Globus pallidus (tissue), 1 donor: Measurements from ENCODE around the gene ARMC3.
"Not testable (repeated sequence)": the region's sequence is repeated elsewhere in the genome, so short reads cannot be mapped to it uniquely, and the experiment has no call there.

Experiments used
- DNase-seq: peaks from one replicate; pipeline ENCODE4 v3.0.0-alpha.2; 2015; ENCODE audit warnings: low spot score

Gene ARMC3

GRCh38 chr10:22927166-22927565 is 687 bp upstream of the ARMC3 start:
- no peak for DNase-seq

- not testable (repeated sequence) for DNase-seq
These were observed 1.2 kb downstream of the ARMC3 start for GRCh38 chr10:22929053-22929452.

DNA sequence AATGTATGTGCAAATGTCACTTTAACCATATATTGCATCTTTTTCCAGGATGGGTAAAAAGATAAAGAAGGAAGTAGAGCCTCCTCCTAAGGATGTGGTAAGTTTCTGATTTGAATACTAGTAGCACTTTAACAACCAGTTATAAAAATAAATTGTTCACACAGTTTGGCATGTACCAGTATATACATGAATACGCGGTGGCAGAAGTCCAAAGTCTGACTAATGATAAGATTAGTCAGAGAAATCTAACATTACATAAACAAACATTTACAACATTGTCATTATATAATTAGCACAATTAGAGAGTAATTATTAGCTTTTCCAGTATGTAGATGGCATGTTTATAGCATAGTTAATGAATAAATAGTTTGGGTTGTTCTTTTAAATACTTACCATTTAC is 4.1 kb downstream of the ARMC3 start:
- DNase-seq: no peak

DNA sequence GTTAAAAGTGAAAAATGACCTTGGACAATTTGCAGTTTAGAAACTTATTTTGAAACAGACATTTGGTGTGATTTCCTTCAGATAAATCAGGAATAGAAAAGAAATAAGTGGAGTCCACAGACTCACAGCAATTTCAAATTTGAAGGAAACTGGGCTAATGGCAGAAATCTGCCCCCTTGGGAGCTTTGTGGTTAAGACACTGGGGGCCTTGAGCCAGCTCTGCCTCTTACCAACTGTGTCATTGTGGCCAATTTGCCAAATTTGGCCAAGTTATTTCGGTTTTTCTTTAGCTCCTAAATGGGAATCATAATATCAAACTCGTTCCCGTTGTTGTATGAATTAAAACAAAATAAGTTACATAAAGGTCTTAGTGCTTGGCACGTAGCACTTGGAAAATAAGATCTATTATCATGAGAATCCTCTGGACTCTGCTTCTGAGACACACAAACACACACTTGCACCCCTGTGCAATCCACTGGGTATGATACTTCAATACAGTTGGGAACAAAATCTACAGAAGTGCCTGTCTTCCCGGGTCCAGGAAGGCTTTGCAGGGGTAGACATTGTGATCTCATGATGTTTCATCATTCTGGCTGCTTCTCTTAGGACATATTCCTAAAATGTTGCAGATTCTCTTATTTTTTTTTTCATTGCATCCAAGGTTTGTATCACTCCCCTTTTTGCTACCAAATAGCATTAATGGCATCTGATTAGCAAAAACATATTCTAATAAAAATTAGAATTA is 4.9 kb downstream of the ARMC3 start:
- DNase-seq: no peak

DNA sequence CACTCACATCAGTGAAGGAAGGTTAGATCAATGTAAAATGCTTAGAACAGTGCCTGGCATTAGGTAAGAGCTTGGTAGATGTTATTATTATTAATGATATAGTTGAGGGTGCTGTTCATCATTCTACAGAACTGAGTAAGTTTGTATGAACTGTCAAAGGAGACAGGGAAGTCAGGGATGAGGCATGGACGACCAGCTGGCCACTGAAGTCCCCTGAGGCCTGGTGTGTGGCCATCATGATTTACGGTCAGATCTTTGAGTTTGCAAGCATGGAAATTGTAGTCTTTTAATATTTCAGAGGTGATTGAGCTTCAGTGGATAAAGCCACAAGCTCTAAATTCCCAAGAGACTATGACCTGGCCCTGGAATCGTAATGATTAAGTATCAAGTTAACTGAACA is 6.9 kb downstream of the ARMC3 start:
- no peak for DNase-seq

- no peak for DNase-seq
These were observed 14.6 kb downstream of the ARMC3 start for GRCh38 chr10:22942437-22942836.

DNA sequence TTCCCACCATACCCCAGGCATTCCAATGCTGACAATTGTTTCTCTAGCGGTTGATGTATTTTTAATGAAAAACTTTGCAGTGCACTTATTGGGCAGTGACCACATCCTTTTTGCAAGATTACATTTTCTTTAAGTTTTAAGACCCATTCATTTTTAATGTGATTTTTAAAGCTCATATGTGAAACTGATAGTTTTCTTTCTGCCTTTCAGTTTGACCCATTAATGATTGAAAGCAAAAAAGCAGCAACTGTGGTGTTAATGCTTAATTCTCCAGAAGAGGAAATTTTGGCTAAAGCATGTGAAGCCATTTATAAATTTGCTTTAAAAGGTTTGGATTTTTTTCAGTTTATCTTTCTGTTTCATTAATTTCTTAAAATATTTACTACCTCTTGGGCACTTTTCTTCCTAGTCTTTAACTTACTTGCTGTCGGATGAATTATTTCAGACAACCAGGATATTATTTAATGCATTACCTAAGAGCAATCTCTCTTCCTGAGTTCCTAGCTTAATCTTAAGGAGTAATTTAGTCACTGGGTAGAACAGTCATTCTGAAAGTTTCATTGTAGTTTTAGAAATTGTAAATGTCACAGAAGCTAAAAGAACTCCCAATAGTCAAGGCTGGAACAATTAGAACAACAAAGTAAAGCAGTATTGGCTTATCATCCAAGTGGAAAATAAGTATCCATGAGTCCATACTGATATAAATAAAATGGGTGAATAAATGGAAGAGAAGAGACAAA is 18.3 kb downstream of the ARMC3 start:
- DNase-seq: no peak

DNA sequence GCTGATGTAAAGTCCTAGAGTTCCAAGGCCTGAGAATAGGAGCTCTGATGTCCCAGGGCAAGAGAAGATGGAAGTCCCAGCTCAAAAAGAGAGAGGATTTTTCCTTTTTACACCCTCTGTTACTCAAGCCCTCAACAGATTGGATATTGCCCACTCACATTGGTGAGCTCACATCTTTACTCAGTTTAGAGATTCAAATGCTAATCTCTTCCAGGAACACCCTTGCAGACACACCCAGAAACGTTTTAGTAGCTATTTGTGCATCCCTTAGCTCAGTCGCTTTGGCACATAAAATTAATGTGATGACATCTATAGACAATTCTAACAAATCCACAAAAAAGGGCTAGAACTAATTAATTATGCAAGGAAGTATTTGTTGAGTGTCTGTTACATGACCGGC is 27.1 kb downstream of the ARMC3 start:
- no peak for DNase-seq

DNA sequence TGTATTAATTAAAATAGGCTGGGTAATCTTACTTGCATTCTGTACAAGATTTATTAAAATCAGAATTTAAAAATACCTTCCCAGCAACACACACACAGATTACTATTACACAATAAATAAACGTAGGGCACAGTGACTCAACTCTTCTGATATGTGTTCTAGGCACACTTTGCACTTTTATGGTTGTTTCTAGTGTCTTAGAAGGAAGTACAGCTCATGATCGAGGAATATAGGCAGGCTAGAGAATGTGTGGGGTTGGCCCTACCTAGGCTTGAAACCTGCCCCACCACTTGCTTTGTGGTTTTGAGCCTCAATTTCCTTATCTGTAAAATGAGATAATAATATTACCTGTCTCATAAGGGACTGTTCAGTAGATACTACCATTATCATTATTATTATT is 30.5 kb downstream of the ARMC3 start:
- DNase-seq: no peak

GRCh38 chr10:22959292-22959691 is 31.4 kb downstream of the ARMC3 start:
- no peak for DNase-seq

GRCh38 chr10:22959950-22960349 is 32.1 kb downstream of the ARMC3 start:
- DNase-seq: no peak

DNA sequence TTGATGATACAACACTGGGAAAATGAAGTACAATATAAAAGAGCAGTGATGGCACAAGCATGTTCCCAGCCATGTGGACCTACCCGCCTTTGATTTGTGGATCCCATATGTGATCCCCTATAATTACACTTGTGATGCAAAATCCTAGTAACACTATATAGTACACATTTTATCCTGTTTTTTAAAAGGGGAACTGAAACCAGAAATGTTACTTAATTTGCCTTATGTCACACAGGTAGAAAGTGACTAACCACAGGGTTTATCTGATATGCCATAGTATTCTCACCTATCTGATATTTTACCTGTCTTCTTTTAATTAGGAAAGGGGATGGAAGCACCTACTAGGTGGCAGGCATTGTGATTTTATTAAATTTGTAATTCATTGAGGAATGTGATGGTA is 35.0 kb downstream of the ARMC3 start:
- DNase-seq: no peak

GRCh38 chr10:22969704-22970103 is 41.9 kb downstream of the ARMC3 start:
- no peak for DNase-seq

- no peak for DNase-seq
These were observed 48.7 kb downstream of the ARMC3 start for GRCh38 chr10:22976534-22976933.

DNA sequence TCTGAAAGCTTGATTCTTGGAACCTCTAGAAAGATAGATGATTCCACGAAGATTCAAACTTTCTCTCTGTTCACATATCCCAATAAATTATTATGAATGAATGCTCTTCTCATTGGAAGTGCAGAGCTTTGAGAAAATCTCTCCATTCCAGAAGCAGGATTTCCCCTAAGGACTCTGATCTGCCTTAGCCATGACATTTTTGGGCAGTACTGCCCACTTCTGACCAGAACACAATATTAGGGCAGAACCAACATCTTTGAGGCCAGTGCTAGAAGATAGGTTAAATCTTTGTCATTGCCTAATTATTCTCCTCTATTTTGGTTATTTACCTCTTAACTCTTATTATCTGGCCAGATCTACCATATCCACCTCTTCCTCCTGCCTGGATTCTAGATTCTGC is 49.9 kb downstream of the ARMC3 start:
- DNase-seq: peak; percentile 73

DNA sequence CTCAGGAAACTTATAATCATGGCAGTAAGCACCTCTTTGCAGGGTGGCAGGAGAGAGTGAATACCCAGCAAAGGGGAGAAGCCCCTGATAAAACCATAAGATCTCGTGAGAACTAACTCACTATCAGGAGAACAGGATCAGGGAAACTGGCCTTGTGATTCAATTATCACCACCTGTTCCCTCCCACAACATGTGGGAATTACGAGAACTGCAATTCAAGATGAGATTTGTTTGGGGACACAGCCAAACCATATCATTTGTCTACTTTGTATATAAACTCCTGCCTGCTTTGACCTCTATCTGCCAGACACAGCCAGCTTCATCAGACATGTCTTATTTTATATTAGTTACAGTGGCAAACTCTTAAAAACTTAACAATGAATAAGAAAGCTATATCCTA is 50.4 kb downstream of the ARMC3 start:
- peak; percentile 25 for DNase-seq

DNA sequence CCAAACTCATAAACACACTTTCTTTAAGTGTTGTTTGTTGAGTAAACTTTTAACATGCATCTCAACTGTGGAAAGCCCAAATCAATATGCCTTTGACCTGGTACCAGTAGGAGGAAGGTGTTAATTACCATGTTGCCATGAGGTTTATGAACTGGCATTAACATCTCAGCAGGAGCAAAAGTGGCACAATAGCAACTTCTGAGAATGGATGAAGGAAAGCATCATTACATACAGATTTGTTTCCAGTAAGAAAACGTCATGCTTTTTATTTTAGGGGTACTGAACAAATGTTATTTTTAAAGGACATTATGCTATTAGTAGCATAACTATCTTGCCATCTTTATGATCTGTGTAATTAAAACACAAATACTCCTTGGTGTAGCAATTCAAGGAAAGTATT is 51.1 kb downstream of the ARMC3 start:
- DNase-seq: peak; percentile 22

DNA sequence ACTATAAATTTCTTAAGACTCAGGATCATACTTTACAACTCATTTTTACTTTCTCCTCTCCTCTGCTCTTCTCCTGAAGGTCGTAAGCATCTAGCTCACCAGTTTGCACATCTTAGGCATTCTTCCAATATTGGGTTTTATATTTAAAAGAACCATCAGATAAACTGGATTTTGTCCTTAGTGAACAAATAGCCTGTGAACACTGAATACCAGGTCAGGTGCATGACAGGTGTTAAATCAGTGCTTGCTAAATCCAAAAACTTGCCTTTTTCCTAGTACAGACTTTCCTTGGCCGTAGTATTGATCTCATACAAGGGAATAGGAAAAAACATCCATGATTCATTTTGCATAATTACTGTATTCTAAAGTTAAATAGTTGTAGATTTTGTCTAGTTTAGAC is 53.0 kb downstream of the ARMC3 start:
- no peak for DNase-seq

DNA sequence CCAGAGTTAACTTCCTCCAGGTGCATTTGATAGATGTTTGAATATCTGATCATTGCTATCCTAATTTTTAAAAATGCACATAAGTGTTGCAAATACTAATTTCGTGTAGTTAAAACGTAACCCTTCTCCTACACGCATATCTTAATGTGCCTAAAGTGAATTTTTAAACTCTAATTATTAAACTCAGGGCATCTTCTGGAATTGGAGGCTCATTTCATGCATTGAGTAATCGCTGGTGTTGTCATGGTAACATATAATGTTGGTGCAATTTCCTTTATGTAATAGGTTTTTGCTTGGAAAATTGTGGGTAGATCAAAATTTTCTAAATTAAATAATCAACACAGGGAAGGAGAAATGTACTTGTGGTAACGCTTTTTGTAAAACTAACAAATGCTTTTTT is 56.2 kb downstream of the ARMC3 start:
- no peak for DNase-seq

- DNase-seq: peak; percentile 84
These were observed 59.1 kb downstream of the ARMC3 start for GRCh38 chr10:22986771-22987542.

DNA sequence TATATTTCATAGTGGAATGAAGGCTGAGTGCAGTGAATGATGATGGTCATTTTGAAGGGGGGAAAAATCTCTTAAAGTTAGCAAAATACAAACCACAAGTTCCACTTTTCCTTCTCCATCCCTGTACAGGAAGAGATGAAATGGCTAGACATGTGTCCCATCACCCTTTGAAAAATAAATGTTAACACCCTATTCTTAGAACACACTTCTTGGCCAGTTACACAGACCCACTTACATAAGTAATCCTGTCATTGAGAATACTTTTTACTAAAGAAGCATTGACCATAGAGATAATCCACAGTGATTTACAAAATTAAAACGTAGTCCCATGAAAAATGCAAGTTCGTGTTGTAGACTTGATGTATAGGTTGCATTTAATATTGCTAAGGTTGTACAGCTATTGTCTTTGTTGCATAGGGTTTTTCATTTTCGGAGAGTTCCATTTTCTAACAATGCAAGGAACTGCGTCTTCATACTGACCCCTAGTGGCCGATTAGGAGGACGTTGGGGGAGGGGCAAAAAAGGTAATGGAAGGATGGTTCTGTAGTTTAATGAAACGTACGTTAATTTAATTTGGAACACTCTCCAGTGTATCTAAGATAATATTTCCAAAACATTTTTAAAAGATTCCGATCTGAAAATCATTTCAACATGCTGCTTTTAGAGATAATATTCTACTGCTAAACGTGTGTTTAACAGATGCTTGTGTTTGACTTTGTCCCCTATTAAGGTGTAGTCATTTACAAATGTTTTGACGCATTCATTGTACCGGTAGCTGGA is 60.9 kb downstream of the ARMC3 start:
- peak; percentile 82 for DNase-seq

DNA sequence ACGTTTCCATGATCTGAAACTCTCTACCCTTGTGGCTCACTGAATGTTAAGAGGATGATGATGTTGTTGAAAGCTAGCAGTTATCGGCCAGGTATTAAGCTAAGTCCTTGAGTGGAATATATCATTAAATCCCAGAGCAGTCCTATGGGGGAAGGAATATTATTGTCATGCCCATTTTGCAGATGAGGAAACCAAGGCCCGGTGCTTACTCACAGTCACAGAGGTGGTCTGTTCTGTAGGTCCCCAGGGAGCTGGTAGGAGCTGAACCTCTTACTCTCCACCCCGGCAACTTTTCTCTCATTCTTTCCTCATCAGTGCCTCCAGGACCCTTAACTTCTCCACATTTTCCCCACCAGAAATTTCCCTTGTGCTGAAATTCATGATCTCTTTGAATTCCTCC is 62.6 kb downstream of the ARMC3 start:
- DNase-seq: no peak
